ENCODE data around the gene ZBTB18.

ZBTB18 gene

DNA sequence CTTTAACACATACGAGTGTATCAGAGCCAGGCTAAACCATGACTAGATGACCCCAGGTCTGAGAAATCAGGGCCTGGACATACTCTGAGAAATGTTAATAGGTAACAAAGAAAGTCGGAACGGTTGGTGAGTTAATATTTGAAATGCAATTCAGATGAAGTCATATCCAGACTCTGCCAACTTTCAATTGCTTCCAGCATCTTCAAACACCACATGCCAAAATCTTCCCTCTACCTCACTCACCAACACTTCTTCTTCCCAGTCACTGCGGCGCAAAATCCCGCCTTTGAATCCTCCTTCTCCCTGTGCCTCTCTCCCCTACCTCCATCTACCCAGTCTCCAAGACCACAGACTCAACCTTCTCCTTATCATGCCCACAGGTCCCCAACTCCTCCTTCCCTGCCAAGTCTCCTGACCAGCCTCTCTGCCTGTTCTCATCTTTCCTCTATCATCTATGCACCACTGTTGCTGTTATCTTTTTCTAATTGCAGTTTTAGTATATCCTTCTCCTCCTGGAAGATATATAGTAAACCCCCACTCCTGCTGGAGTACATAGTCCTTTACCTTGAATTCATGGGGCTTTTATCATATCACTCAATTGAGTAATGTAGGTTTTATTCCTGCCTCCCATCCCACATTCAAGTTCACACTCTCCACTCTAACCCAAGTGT, 41.3 kb downstream of the ZBTB18 start:
- DNase-seq = no peak

GRCh38 chr1:244092964-244093638, 42.0 kb downstream of the ZBTB18 start:
- no peak for DNase-seq

DNA sequence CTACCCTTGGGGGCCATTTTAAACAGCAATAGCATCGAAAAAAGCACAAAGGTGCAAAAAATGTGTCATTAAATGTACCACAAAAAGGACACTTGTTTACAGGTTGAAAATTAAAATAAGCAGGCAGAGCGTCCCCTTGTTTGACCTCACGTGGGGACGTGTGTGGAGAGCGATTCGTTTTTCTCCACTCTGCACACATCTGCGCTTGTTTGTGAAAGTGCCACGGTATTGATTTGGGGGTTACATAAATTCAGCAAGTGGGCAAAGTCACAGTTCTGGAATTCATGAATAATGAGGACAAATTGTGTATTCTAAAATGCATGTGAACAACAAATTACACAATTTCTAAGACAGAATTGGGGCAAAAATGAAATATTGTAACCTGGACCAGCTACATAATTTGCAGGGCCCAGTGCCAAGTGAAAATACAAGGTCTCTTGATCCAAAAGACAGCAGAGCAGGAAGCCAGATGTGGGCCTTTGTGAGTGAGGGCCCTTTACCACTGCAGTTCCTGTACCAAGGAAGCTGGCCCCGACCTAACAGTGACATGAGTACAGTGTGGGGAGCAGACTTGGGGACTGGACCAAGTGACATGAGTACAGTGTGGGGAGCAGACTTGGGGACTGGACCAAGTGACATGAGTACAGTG, 43.9 kb downstream of the ZBTB18 start:
- no peak for DNase-seq

GRCh38 chr1:244095529-244095911, 44.4 kb downstream of the ZBTB18 start:
- no peak for DNase-seq

- no peak for DNase-seq
These were observed 45.1 kb downstream of the ZBTB18 start for GRCh38 chr1:244096066-244096610.

GRCh38 chr1:244096691-244097090, 45.6 kb downstream of the ZBTB18 start:
- no peak for DNase-seq

DNA sequence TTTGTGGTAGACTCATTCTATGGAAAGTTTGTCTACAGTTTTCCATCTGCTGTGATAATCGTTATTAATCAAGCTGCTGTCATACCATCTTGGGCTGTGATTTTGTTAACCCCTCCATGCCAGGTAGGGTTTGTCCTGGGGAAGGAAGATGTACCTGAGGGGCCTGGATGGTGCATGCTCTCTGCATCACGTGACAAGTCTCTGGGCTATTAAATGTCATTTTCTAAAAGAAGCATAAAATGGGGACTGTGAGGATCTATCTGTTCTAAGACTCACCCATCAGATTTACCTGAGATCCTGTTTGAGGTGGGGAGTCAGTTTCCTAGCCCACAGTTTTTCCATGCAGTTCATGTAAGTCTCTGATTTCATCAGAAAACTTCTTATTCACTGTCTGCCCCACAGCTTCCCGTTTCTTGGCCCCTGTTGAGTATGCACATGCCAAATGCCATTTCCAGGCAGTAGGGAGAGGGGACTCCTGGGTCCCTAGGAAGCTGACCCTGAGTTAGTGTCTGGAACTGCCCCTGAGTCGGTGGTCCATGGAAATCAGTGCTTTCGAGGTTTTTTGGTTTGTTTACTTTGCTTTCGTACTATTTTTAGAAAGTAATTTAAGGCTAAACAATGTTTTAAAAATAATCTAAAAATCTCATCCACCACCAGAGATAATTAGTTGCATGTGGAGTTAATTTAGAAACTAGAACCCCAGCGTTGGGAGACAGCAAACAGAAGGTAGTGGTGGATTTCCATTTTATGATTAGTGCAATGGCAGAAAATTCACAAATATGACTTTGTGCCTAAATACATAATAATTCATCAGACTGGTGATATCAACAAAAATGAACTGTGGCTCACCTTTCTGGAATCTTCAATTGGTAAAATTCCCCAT, 46.7 kb downstream of the ZBTB18 start:
- no peak for DNase-seq

GRCh38 chr1:244099258-244099930, 48.3 kb downstream of the ZBTB18 start:
- no peak for DNase-seq

- no peak for DNase-seq
These were observed 49.2 kb downstream of the ZBTB18 start for GRCh38 chr1:244100276-244100675.

- DNase-seq = no peak
These were observed 49.8 kb downstream of the ZBTB18 start for GRCh38 chr1:244100704-244101453.

DNA sequence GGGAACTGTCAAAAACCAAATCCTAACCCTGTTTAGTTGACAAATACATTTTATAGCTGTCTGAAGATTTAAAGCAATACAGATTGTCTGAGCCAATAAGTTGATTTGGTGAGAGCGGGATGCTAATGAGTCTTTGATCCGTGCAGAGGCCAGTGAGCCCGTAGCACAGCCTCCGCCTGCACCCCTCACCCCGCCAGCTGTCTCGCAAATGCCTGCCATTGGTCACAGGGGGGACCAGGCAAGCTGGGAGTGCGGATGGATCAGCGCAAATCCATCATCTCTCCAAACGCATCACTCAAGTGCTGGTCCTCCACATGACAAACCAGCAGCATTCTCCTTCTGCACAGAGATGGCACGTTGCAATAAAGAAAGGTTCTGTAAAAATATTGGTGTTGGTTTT, 51.0 kb downstream of the ZBTB18 start:
- DNase-seq = no peak

DNA sequence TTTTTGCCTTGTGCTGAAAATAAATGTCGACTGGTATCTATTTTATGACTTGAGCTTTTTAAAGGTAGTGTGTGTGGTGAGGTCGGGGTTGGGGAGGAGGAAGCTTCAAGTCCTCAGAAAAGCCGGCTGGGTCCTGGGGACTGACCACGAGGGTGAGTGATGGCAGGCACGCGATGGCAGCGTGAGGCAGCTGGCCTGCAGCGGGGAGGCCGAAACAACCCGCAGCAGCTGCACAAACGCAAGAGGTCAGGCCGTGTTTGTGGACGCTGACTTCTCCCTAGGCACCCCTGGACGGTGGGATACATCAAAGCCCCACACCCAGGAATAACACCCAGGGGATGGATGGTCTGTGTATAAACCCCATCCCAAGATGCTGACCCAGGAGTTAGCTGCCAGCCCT, 51.4 kb downstream of the ZBTB18 start:
- no peak for DNase-seq

- no peak for DNase-seq
These were observed 53.4 kb downstream of the ZBTB18 start for GRCh38 chr1:244104309-244105060.

- no peak for DNase-seq
These were observed 55.1 kb downstream of the ZBTB18 start for GRCh38 chr1:244106176-244106575.

Data from stimulated activated naive CD4-positive, alpha-beta T cell treated with Interleukin-2 at 50 U/mL for 16 hours (primary cell).